GM19455 (cell line): ENCODE measurements around the gene PTPRA.
"Not testable (repeated sequence)": the region's sequence is repeated elsewhere in the genome, so short reads cannot be mapped to it uniquely, and the experiment has no call there.

ENCODE experiments used
- ATAC-seq: cut with Tn5 transposase; IDR thresholded peaks from one replicate; pipeline ENCODE4 v1.9.1; 2021; ENCODE audit not compliant: unreplicated experiment

PTPRA gene

DNA sequence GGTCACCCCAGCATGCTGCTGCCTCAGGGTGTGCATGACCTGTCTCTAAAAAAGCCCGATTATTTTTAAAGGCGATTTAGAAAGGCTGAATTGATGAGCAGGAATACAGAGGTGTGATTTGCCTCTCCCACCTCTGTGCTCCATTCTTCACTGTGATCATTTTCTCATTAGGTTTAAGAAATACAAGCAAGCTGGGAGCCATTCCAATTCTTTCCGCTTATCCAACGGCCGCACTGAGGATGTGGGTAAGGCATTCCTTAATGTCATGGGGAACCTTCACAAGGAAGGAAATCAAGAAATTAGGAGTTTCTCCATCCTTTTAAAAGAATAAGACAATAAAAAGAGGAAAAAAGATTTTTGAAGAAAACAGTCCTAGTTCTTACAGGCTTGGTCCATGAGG, 114.6 kb downstream of the PTPRA start:
- no peak for ATAC-seq

- ATAC-seq: no peak
Observed at GRCh38 chr20:2991532-2991931, 118.3 kb downstream of the PTPRA start.

DNA sequence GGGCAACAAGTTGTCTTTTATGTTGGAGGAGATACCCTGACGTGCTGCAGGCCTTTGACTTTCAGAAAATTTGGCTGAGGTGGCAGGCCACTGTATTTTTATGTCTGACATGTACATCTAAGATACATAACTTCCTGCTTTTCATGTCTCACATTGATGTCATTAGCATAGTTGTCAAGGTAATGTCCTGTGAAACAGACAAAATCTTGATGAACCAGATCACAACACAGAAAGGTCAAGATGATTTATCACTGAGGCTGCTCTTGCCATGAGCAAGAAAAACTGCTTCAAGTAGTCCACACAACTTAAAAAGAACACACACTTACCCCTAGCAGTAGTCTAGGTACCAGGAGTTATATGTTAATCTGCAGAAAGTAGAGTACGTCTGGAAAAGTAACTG, 120.0 kb downstream of the PTPRA start:
- no peak for ATAC-seq

GRCh38 chr20:2995796-2996195, 122.5 kb downstream of the PTPRA start:
- no peak for ATAC-seq

DNA sequence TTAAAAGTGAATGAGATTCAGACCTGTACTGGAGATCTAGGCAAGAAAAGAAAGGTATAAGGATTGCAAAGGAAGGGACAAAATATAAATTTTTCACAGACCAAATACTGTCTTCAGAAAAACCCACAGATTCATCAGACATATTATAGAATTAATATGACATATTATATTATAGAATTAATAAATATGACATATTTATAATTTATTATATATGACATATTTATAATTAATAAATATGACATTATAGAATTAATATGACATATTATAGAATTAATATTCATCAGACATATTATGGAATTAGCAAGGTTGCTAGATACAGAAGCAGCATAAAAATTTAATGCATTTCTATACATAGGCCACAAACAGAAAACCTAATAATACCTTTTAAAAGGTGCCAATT, 125.4 kb downstream of the PTPRA start:
- no peak for ATAC-seq

DNA sequence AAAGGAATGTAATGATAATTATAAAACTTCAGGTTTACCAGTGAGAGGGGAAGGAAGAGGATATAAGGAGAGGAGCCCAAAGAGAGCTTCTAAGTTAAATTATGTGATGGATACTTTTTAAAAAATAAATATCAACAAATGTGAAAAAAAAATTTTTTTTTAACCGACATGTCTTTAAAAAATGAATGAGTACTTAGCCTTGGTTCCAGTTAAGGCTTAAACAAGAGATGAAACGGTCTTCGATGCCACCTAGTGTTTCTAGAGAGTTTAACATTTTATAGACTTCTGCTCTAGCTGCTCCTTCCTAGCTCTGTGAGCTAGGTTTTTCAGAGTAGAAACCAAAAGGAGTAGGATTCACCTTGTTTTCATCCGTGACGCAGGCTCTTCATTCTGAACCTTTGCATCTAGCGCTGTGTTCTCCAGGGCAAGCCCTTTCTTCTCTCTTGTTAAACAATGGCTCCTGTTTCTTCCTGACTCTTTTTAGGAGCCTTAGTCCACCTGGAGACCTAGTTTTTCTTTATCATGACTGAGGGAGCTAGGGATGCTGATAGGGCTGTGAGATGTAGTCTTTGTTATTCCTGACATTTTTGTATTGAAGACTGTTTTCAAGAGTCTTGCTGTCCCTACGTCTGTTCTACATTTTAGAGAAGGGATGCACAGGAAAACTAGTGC, 127.7 kb downstream of the PTPRA start:
- ATAC-seq: no peak

DNA sequence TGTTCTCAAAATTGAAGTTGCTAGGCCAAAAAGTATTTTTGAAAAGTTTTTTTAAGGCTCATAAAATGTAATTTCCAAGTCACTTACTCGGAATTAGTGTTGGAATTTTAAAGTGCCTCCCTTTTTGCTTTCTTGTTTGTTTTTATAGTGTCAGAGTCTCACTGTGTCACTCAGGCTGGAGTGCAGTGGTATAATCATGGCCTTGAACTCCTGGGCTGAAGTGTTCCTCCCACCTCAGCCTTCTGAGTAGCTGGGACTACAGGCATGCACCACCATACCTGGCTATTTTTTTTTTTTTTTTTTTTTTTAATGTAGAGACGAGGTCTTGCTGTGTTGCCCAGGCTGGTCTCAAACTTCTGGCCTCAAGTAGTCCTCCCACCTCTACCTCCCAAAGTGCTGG, 130.1 kb downstream of the PTPRA start:
- ATAC-seq: no peak

GRCh38 chr20:3010985-3011723, 137.9 kb downstream of the PTPRA start:
- ATAC-seq: no peak

- no peak for ATAC-seq
Observed at GRCh38 chr20:3011752-3012151, 138.5 kb downstream of the PTPRA start.

GRCh38 chr20:3013771-3014170, 140.5 kb downstream of the PTPRA start:
- no peak for ATAC-seq

GRCh38 chr20:3014179-3014578, 140.9 kb downstream of the PTPRA start:
- ATAC-seq: no peak

GRCh38 chr20:3014662-3015061, 141.4 kb downstream of the PTPRA start:
- ATAC-seq: no peak

- not testable (repeated sequence) for ATAC-seq
Observed at GRCh38 chr20:3015302-3015701, 142.0 kb downstream of the PTPRA start.

- no peak for ATAC-seq
Observed at GRCh38 chr20:3021327-3021726, 148.0 kb downstream of the PTPRA start.

GRCh38 chr20:3021777-3022176, 148.5 kb downstream of the PTPRA start:
- no peak for ATAC-seq

DNA sequence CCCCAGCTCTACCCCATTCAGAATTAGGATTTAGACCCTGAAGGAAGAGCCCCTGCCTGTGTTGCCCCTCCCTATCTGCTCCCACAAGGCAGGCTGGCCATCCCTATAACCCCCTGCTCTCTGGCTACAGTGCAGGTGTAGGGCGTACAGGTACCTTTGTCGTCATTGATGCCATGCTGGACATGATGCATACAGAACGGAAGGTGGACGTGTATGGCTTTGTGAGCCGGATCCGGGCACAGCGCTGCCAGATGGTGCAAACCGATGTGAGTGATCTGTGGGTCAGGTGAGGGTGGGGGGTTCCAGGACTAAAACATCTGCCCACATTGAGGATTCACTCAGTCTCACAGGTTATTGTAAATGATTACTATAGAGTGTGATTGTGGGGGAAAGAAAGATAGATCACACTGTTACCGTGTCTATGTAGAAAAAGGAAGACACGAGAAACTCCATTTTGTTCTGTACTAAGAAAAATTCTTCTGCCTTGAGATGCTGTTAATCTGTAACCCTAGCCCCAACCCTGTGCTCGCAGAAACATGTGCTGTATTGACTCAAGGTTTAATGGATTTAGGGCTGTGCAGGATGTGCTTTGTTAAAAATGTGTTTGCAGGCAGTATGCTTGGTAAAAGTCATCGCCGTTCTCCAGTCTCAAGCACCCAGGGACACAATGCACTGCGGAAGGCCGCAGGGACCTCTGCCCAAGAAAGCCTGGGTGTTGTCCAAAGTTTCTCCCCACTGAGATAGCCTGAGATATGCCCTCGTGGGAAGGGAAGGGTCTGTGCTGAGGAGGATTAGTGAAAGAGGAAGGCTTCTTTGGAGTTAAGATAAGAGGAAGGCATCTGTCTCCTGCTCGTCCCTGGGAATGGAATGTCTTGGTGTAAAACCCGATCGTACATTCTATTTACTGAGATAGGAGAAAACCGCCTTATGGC, 149.5 kb downstream of the PTPRA start:
- ATAC-seq: not testable (repeated sequence)

- no peak for ATAC-seq
Observed at GRCh38 chr20:3027987-3028386, 154.7 kb downstream of the PTPRA start.

DNA sequence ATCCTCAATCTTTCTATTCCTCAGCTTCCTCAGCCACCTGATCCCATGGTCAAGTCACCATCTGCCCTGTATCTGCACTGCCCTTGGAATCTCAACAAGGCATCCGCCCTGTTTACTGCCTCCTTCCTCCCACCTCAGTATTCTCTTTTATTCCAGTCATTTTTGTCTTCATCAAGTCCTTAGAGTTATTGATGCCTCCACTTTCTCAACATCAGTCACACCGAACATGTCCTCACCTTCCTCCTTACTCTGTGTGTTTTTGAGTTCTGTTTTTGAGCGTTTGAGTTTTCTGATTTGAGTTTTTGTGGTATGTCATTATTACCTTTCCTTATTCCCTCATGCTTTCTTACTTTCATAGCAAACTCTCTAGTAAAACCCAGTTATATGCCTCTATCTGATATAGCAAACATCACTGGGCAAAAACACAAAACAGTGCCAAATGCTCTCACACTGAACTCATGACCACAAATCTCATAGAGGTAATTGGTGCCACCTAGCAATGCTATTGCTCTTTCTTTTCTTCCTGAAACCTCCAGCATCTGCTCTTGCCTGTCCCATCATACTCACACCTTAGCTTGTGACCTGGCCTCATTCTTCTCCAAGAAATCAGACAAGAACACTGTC, 158.4 kb downstream of the PTPRA start:
- ATAC-seq: no peak

DNA sequence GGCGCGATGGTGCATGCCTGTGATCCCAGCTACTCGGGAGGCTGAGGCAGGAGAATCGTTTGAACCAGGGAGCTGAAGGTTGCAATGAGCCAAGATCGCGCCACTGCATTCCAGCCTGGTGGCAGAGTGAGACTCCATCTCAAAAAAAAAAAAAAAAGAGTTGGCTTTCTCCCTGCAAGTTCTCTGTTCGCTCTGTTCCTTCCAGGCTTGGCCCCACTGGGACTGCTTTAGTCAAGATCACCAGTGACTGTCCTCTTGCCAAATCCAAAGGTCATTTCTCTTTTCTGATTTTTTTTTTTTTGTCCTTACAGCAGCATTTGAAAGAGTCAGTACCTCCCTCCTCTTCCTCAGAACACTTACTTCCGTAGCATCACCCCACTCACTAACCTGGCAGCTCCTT, 159.3 kb downstream of the PTPRA start:
- no peak for ATAC-seq

DNA sequence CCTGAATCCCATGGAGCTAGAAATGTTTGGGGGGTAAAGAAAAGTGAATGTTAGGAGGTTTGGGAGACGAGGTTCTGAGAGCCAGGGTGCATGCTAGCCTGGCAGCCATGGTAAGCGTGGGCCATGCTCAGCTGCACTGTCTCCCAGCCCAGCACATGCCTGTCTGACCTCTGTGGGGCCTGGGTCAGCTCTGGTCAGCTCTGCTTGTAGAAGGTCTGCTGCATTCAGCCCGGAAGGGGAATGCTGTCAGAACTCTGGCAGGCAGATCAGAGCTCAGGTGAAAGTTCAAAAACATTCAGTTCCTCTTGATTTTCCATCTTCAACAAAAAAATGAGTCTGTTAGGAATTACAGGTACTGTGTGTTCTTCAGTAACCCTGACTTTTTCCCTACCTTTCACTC, 164.4 kb downstream of the PTPRA start:
- ATAC-seq: no peak

DNA sequence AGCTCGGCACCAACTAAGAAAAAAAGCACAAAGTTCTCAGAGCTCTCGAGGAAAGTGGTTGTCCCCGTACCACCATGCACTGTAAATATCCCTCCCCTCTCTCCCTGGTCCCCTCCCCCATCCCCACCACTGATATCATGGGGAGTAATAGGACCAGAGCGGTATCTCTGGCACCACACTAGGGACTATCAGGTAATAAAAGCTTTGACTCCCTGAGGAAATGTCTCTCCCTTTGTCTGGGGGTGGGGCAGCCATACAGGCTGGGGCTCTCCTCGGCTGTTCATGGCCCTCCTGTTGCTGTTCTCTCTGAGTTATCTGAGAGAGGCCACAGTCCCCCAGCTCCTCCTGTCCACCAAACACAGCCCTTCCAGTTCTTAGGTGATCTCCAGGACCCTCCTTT, 165.2 kb downstream of the PTPRA start:
- no peak for ATAC-seq
